CD14-positive monocyte (primary cell): Measurements from ENCODE around the gene LARP4B. TPM values are rescaled to one million over a fixed set of nuclear protein-coding genes. Genes with fewer than 3 reads are reported as not detected.

Source experiments
- DNase-seq, 3 donors: peaks; one replicate each; pipeline ENCODE4 v3.0.0-alpha.2; 2011 to 2022
- H2AFZ ChIP-seq: 2 replicates; pipeline ENCODE4 v1.6.0; 2012; ENCODE audit warnings: mild to moderate bottlenecking, low read depth, low read length, inconsistent platforms; ENCODE audit not compliant: insufficient read depth, poor library complexity, severe bottlenecking
- H3K27ac ChIP-seq, 2 donors: 1 replicate in 1 of 2; 2 replicates in 1 of 2; pipeline ENCODE4 v1.5.1; 2012 to 2013; ENCODE audit warnings: low read length in 2 of 2, control low read depth in 1 of 2, inconsistent platforms in 1 of 2, low read depth in 1 of 2, mild to moderate bottlenecking in 1 of 2
- H3K27me3 ChIP-seq, 2 donors: one replicate each; pipeline versions ENCODE4 v1.6.0 to v1.6.1; 2011 to 2013; ENCODE audit warnings: low read length in 2 of 2; ENCODE audit not compliant: control insufficient read depth in 2 of 2, insufficient read depth in 2 of 2
- H3K36me3 ChIP-seq, 2 donors: replicated peaks in 1 of 2; 1 replicate in 1 of 2; 2 replicates in 1 of 2; pipeline versions ENCODE4 v1.5.1 to v1.6.1; 2012 to 2013; ENCODE audit warnings: low read length in 2 of 2, control low read depth in 1 of 2, inconsistent platforms in 1 of 2, mild to moderate bottlenecking in 1 of 2; ENCODE audit not compliant: insufficient read depth in 2 of 2, control insufficient read depth in 1 of 2
- H3K4me1 ChIP-seq, 2 donors: 1 replicate in 1 of 2; 2 replicates in 1 of 2; pipeline versions ENCODE4 v1.5.1 to v1.6.1; 2012 to 2013; ENCODE audit warnings: low read length in 2 of 2, control low read depth in 1 of 2, inconsistent platforms in 1 of 2, mild to moderate bottlenecking in 1 of 2, moderate library complexity in 1 of 2; ENCODE audit not compliant: insufficient read depth in 2 of 2, control insufficient read depth in 1 of 2
- H3K4me2 ChIP-seq: replicated peaks from 2 replicates; pipeline ENCODE3; 2012; ENCODE audit warnings: low read length, moderate library complexity, mild to moderate bottlenecking; ENCODE audit not compliant: poor library complexity, severe bottlenecking; ENCODE audit errors: extremely low read depth
- H3K4me3 ChIP-seq, 3 experiments: fragments of 200-600 bp in 1 of 3; sonication (generic) in 1 of 3; replicated peaks in 1 of 3; 1 replicate in 2 of 3; 2 replicates in 1 of 3; pipeline ENCODE4 v1.5.1; 2011 to 2013; ENCODE audit warnings: low read length in 3 of 3, mild to moderate bottlenecking in 3 of 3, control low read depth in 2 of 3, low read depth in 2 of 3, inconsistent platforms in 1 of 3, moderate library complexity in 1 of 3
- H3K79me2 ChIP-seq: 2 replicates; pipeline ENCODE4 v1.6.0; 2012; ENCODE audit warnings: mild to moderate bottlenecking, control low read depth, inconsistent platforms, low read length, moderate library complexity; ENCODE audit not compliant: insufficient read depth
- H3K9ac ChIP-seq: 2 replicates; pipeline ENCODE4 v1.6.0; 2017; ENCODE audit warnings: low read length, mild to moderate bottlenecking; ENCODE audit not compliant: insufficient read depth, poor library complexity, severe bottlenecking
- H3K9me3 ChIP-seq, 2 donors: replicated peaks in 1 of 2; 1 replicate in 1 of 2; 2 replicates in 1 of 2; pipeline versions ENCODE4 v1.5.1 to v1.6.1; 2012 to 2013; ENCODE audit warnings: low read length in 2 of 2, control low read depth in 1 of 2; ENCODE audit not compliant: control insufficient read depth in 1 of 2, insufficient read depth in 1 of 2
- H4K20me1 ChIP-seq: 2 replicates; pipeline ENCODE4 v1.6.0; 2012; ENCODE audit warnings: mild to moderate bottlenecking, low read length, control low read depth, moderate library complexity; ENCODE audit not compliant: insufficient read depth
- H3K27ac Mint-ChIP-seq, 7 donors: one replicate each; pipeline ENCODE4 v1.8.0; 2020; ENCODE audit warnings: mild to moderate bottlenecking in 7 of 7, mixed read lengths in 7 of 7, moderate library complexity in 6 of 7, inconsistent platforms in 2 of 7
- H3K27me3 Mint-ChIP-seq, 3 donors: one replicate each; pipeline ENCODE4 v1.8.0; 2021 to 2022; ENCODE audit warnings: low read depth in 3 of 3, mild to moderate bottlenecking in 3 of 3, mixed read lengths in 3 of 3, moderate library complexity in 3 of 3, inconsistent platforms in 1 of 3
- H3K36me3 Mint-ChIP-seq, 2 donors: one replicate each; pipeline ENCODE4 v1.8.0; 2020; ENCODE audit warnings: mixed read lengths in 2 of 2, inconsistent platforms in 1 of 2, mild to moderate bottlenecking in 1 of 2
- H3K4me1 Mint-ChIP-seq: one replicate; pipeline ENCODE4 v1.8.0; 2020; ENCODE audit warnings: mild to moderate bottlenecking, mixed read lengths
- H3K4me3 Mint-ChIP-seq, 2 donors: one replicate each; pipeline ENCODE4 v1.8.0; 2020; ENCODE audit warnings: mild to moderate bottlenecking in 2 of 2, mixed read lengths in 2 of 2, moderate library complexity in 1 of 2
- H3K9me3 Mint-ChIP-seq, 7 donors: one replicate each; pipeline ENCODE4 v1.8.0; 2020 to 2022; ENCODE audit warnings: mixed read lengths in 7 of 7, mild to moderate bottlenecking in 6 of 7, moderate library complexity in 6 of 7, inconsistent platforms in 2 of 7
- WGBS: methylation state at CpG from one replicate; pipeline ENCODE4 v1.1.5; 2013; ENCODE audit warnings: missing lambda C conversion rate; ENCODE audit not compliant: insufficient coverage; 5-methylcytosine and 5-hydroxymethylcytosine counted together
- intact Hi-C, 2 donors: fragments of 100-400 bp; cut with micrococcal nuclease; formaldehyde crosslinking; loops; one replicate each; pipeline versions ENCODE4 v1.15.0 to v1.15.1; 2023
- polyA plus RNA-seq, 3 donors: library from polyadenylated mRNA; depleted of rRNA in 1 of 3; unstranded in 2 of 3; stranded (reverse) in 1 of 3; fragments of 300-500 nt in 2 of 3; fragments of >200 nt in 1 of 3; fragmentation: Illumina TruSeq in 2 of 3; gene quantifications; 1 replicate in 2 of 3; 2 replicates in 1 of 3; pipeline ENCODE4 v1.2.3, GENCODE V29; 2012 to 2021
- TF ChIP-seq, protein P1 (sequence below): fragments of 200-600 bp; IDR thresholded peaks from one replicate; pipeline ENCODE4 v1.8.0; 2022; ENCODE audit warnings: antibody characterized with exemption, mild to moderate bottlenecking

The LARP4B gene
- polyA plus RNA-seq, 3 donors: 17.2 to 52.3 (median 33.0) TPM

DNA sequence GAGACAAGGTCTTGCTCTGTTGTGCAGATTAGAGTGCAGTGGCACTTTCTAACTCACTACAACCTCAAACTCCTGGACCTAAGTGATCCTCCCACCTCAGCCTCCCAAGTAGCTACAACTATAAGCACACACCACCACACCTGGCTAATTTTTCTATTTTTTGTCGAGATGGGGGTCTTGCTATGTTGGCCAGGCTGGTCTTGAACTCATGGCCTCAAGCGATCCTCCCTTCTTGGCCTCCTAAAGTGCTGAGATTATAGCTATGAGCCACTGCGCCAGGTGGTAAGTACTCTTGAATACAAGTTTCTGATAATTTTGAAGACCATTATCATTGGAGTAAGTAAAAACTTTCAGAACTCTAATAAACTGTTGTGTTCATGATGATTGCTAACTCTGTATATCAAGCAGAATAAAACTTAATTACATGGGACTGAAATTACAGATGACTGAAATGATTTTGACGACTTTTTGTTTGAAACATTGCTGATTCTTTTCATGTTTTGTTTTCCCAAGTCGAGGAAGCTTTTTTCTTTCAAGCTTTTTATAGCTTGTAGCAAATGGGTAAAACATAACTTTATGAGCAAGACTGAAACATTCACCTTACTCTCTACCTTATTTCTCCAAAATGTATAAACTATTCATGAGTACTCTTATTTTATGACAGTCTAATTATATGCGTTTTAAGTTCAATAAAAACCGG lies 14.6 kb downstream of the LARP4B start:
- Histone ChIP-seq H3K4me3 (no peak overlapping the region), H2AFZ (no peak overlapping the region), H3K27me3 (no peaks in the 10 kb centered on the region), H3K4me1 (peaks cover 5 to 6% of the 10 kb centered on the region in 2 donors), H3K9ac (no peak overlapping the region), H3K27ac (no peak overlapping the region), H3K79me2 (peaks cover 100% of the 10 kb centered on the region), H3K4me2 (no peak overlapping the region), H4K20me1 (peaks cover 100% of the 10 kb centered on the region), H3K36me3 (peaks cover 3 to 31% of the 10 kb centered on the region in 2 donors), H3K9me3 (no peaks in the 10 kb centered on the region)
- Mint-ChIP-seq H3K27me3 (peaks cover 0 to 2% (median 0%) of the 10 kb centered on the region in 3 donors), H3K27ac (peak overlapping the region in 2 of 7 donors; percentile 23 to 80), H3K4me1 (peaks cover 7% of the 10 kb centered on the region), H3K9me3 (no peaks in the 10 kb centered on the region), H3K36me3 (peaks cover 9 to 25% of the 10 kb centered on the region in 2 donors), H3K4me3 (no peak overlapping the region)
- TF ChIP-seq, protein P1, sequence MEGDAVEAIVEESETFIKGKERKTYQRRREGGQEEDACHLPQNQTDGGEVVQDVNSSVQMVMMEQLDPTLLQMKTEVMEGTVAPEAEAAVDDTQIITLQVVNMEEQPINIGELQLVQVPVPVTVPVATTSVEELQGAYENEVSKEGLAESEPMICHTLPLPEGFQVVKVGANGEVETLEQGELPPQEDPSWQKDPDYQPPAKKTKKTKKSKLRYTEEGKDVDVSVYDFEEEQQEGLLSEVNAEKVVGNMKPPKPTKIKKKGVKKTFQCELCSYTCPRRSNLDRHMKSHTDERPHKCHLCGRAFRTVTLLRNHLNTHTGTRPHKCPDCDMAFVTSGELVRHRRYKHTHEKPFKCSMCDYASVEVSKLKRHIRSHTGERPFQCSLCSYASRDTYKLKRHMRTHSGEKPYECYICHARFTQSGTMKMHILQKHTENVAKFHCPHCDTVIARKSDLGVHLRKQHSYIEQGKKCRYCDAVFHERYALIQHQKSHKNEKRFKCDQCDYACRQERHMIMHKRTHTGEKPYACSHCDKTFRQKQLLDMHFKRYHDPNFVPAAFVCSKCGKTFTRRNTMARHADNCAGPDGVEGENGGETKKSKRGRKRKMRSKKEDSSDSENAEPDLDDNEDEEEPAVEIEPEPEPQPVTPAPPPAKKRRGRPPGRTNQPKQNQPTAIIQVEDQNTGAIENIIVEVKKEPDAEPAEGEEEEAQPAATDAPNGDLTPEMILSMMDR: no peak
- 100% methylated on average over 2 of the region's 7 CpGs for WGBS
- DNase-seq: no peak
- intact Hi-C loops: no loop called here

DNA sequence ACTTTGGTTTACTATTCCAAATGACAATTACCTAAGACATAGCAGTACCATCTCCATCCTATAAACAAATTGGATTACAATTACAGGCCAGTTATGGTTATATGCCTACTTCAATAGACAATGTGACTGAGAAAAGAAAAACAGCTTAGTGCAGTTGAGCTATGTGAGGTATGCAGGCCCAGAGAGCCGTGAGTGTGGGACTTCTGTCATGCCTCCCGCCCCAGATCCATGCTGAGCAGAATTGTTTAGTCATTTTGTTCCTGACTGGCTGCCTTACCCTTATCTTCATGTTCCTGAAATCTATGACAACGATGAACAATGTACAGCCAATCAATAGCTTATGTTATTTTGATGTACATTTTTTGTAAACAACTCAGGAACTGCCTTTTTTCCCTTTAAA lies 21.7 kb downstream of the LARP4B start:
- Histone ChIP-seq H3K9me3 (no peaks in the 10 kb centered on the region), H3K27ac (no peak overlapping the region), H3K27me3 (no peaks in the 10 kb centered on the region), H2AFZ (no peak overlapping the region), H3K36me3 (peaks cover 34 to 70% of the 10 kb centered on the region in 2 donors), H3K4me3 (no peak overlapping the region), H3K4me1 (no peaks in the 10 kb centered on the region), H4K20me1 (peaks cover 100% of the 10 kb centered on the region), H3K9ac (no peak overlapping the region), H3K79me2 (peaks cover 100% of the 10 kb centered on the region), H3K4me2 (no peak overlapping the region)
- WGBS: 86% methylated on average over 2 of the region's 3 CpGs
- TF ChIP-seq, protein P1: no peak
- Mint-ChIP-seq H3K27ac (peak overlapping the region in 2 of 7 donors; percentile 21 to 44), H3K9me3 (no peaks in the 10 kb centered on the region), H3K4me3 (no peak overlapping the region), H3K36me3 (peaks cover 42 to 67% of the 10 kb centered on the region in 2 donors), H3K4me1 (no peaks in the 10 kb centered on the region), H3K27me3 (peaks cover 0 to 5% (median 0%) of the 10 kb centered on the region in 3 donors)
- intact Hi-C loops: no loop called here
- DNase-seq: no peak
